Subcutaneous adipose tissue (tissue), 4 donors: ENCODE results near the gene ZNF485. TPM values are rescaled to one million over a fixed set of nuclear protein-coding genes. Genes with fewer than 3 reads are reported as not detected.

Experiments
- CTCF ChIP-seq: fragments of 450-650 bp; IDR thresholded peaks from one replicate; pipeline ENCODE4 v1.5.1; 2016; ENCODE audit warnings: low read depth, mild to moderate bottlenecking, control low read depth, antibody characterized with exemption, moderate library complexity
- total RNA-seq, 4 donors: library from RNA; depleted of rRNA; stranded (reverse); fragments of >200 nt; gene quantifications; one replicate each; pipeline ENCODE4 v1.1.0, GENCODE V29; 2016

ZNF485 gene
- total RNA-seq, 4 donors from 2014 or later = 2.9 to 6.5 (median 3.3) TPM

DNA sequence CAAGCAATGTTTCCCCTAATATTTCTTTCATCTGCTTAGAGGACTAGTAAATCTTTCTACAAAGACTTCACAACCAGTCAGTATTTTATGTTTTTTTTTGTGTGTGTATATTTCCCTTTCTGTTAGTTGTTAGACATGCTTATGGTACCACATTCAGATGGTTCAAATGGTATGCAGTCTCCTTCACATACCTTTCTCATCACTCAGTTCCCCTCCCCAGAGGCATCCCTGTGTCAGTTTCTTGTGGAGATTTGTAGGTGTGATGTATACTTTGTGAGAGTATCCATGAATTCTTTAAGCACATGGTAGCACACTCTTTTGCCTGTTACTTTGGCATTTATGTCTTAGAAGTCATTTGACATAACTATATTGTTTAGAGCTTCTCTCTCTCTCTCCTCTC lies 4.4 kb downstream of the ZNF485 start:
- no peak for TF ChIP-seq CTCF

- TF ChIP-seq CTCF = no peak
These were observed 10.6 kb downstream of the ZNF485 start for GRCh38 chr10:43616697-43617370.

DNA sequence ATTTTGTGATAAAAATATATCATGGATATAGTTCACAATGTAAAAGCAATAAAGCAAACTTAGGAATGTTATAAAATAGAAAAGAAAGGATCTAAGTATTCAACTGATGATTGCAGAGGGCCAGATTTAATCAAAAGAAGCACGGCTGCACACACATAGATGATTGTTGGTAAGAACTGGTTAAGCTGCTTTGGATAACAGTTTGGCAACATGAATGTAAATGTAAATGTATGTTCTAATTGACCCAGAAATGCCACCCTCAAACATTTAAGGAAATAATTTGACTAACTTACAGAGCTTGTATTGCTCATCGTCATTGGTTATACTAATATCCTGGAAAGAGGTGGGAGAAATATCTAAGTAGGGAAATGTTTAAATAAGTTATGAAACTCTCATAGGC lies 13.1 kb downstream of the ZNF485 start:
- TF ChIP-seq CTCF = no peak

DNA sequence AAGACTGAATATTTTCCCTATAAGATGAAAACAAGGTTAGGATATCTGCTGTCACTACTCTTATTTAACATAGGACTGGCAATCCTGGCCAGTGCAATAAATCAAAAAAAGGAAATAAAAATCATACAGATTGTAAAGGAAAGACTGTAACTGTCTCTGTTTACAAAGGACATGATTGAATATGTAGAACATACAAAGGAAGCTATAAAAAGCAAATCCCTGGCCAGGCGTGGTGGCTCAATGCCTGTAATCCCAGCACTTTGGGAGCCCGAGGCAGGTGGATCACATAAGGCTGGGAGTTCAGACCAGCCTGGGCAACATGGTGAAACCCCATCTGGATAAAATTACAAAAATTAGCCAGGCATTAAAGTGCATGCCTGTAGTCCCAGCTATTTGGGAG lies 15.8 kb downstream of the ZNF485 start:
- no peak for TF ChIP-seq CTCF

DNA sequence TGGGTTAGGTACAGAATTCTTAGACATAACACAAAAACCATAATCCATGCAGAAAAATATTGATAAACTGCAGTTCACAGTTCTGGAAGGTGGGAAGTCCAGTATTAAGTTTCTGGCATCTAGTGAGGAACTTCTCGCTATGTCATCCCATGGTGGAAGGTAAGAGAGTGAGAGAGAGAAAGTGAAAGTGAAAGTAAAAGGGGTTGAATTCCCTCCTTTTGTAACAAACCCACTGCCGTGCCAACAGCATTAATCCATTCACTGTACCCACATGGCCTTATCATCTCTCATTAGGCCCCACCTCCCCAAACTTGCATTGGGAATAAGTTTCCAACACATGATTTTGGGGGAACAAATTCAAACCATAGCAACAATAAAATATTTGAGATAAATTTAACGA lies 17.1 kb downstream of the ZNF485 start:
- no peak for TF ChIP-seq CTCF

- TF ChIP-seq CTCF = no peak
These were observed 21.7 kb downstream of the ZNF485 start for GRCh38 chr10:43627942-43628341.

DNA sequence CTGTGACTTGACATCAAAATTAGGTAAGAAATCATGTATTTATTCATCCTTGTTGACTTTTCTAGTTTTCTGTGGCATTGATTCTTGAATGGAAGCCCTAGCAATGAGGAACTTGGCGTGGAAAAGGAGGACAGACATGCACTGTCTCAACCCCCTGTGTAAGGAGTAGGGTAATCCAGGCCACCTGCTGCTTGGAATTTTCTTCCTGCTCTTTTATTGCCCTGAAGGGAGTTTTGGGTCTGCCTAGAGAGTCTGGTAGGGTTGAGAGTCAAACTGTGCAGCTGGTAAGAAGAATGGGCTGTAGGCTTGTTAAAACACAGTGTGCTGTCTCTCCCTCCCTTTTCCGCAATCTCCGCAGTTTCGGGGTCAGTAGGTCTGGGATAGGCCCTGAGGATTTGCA lies 22.7 kb downstream of the ZNF485 start:
- no peak for TF ChIP-seq CTCF
